ENCODE measurements around the gene ICAM5.

GRCh38 chr19:10295305-10295846, 5.6 kb downstream of the ICAM5 start:
- TF ChIP-seq CTCF (IDR thresholded peaks at IDR 0.05) (no peak), NFYB (CRISPR knock-in tag; conservative IDR thresholded peaks at IDR 0.05; ENCODE audit: low read depth) (no peak), PRDM15 (CRISPR knock-in tag; IDR thresholded peaks at IDR 0.05) (no peak), FOXJ3 (CRISPR knock-in tag; IDR thresholded peaks at IDR 0.05; ENCODE audit: borderline replicate concordance) (no peak), FOXP1 (CRISPR knock-in tag; IDR thresholded peaks at IDR 0.05; ENCODE audit: borderline replicate concordance) (no peak; the same call in 1 of the 2 replicates), TCF7 (CRISPR knock-in tag; IDR thresholded peaks at IDR 0.05; ENCODE audit: low read depth) (no peak)
- TF ChIP-seq, protein P1, sequence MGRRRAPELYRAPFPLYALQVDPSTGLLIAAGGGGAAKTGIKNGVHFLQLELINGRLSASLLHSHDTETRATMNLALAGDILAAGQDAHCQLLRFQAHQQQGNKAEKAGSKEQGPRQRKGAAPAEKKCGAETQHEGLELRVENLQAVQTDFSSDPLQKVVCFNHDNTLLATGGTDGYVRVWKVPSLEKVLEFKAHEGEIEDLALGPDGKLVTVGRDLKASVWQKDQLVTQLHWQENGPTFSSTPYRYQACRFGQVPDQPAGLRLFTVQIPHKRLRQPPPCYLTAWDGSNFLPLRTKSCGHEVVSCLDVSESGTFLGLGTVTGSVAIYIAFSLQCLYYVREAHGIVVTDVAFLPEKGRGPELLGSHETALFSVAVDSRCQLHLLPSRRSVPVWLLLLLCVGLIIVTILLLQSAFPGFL (CRISPR knock-in tag; IDR thresholded peaks at IDR 0.05; ENCODE audit: borderline replicate concordance), result no peak
- TF ChIP-seq, protein P2, sequence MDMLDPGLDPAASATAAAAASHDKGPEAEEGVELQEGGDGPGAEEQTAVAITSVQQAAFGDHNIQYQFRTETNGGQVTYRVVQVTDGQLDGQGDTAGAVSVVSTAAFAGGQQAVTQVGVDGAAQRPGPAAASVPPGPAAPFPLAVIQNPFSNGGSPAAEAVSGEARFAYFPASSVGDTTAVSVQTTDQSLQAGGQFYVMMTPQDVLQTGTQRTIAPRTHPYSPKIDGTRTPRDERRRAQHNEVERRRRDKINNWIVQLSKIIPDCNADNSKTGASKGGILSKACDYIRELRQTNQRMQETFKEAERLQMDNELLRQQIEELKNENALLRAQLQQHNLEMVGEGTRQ (CRISPR knock-in tag; IDR thresholded peaks at IDR 0.05), result no peak

Data from WTC11 (cell line).